ENCODE results near the gene PARP4. TPM values are rescaled to one million over a fixed set of nuclear protein-coding genes. Genes with fewer than 3 reads are reported as not detected.
"Not testable (repeated sequence)": the region's sequence is repeated elsewhere in the genome, so short reads cannot be mapped to it uniquely, and the experiment has no call there.

PARP4 gene
- polyA plus RNA-seq, 6 donors from 2014 or later = 20.6 to 35.0 (median 28.6) TPM

GRCh38 chr13:24390795-24391194 lies 121.8 kb downstream of the PARP4 start:
- H3K4me3 Mint-ChIP-seq = peak overlapping the region in 1 of 8 donors; percentile 47
- not testable (repeated sequence) for ATAC-seq (ENCODE audit: low read depth in 2 of 2); H3K27ac Mint-ChIP-seq; H3K9me3 Mint-ChIP-seq; H3K4me1 Mint-ChIP-seq; H3K36me3 Mint-ChIP-seq; DNase-seq
- H3K27me3 Mint-ChIP-seq = peaks cover 0 to 12% (median 8%) of the 10 kb centered on the region in 3 donors

DNA sequence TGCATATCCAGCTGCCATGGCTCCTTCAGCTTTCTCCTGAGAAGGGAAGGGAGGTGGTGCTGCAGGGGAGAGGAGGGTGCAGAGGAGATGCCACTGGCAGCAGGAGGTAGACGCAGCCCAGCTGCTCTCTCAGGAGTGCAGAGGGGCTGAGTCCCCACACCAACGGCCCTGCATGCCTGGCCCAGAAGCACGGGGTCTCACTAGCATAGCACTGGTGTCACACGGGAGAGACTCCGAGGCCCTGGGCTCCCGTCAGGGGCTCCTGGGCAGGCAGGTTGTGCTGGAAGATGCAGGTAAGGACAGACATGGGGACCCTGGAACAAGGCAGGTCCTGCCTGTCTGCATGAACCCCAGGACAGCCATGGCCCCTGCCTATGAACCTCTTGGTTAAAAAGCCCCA lies 123.1 kb downstream of the PARP4 start:
- Mint-ChIP-seq H3K4me1 (peaks cover 0 to 5% (median 0%) of the 10 kb centered on the region in 3 donors), H3K9me3 (no peaks in the 10 kb centered on the region), H3K27me3 (peaks cover 0 to 8% (median 6%) of the 10 kb centered on the region in 3 donors), H3K4me3 (no peak overlapping the region), H3K36me3 (no peaks in the 10 kb centered on the region), H3K27ac (no peak overlapping the region)
- ATAC-seq (ENCODE audit: low read depth in 2 of 2) (no peak), DNase-seq (no peak)

DNA sequence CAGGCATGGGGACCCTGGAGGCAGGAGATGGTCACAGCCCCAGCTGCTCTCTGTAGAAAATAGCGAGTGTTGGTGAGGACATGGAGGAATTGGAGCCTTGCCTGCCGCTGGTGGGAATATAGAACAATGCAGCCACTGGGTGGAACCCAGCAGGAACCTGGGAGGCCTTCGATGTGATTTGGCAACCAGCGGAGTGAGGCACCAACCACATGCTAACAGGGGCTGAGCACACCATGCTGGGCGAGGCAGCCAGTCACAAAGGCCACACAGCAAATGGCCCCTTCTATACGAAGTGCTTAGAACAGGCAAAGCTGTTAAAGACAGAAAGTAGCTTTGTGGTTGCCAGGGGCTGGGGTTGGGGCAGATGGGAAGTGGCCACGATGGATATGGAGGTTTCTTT lies 123.8 kb downstream of the PARP4 start:
- not testable (repeated sequence) for H3K4me3 Mint-ChIP-seq

GRCh38 chr13:24386816-24387708 lies 125.5 kb downstream of the PARP4 start:
- Mint-ChIP-seq H3K27ac (no peak overlapping the region), H3K27me3 (peaks cover 0 to 8% (median 0%) of the 10 kb centered on the region in 3 donors), H3K4me1 (no peaks in the 10 kb centered on the region), H3K36me3 (no peaks in the 10 kb centered on the region), H3K4me3 (no peak overlapping the region), H3K9me3 (no peaks in the 10 kb centered on the region)
- no peak for ATAC-seq (ENCODE audit: low read depth in 2 of 2)
- no peak for DNase-seq

More for the DNA sequence above, 123.8 kb downstream of the PARP4 start:
- H3K27me3 Mint-ChIP-seq; H3K9me3 Mint-ChIP-seq; H3K27ac Mint-ChIP-seq; H3K4me1 Mint-ChIP-seq; DNase-seq; H3K36me3 Mint-ChIP-seq; ATAC-seq (ENCODE audit: low read depth in 2 of 2): not testable (repeated sequence)

- no peak for DNase-seq
- no peaks in the 10 kb centered on the region for H3K9me3 Mint-ChIP-seq
- H3K4me1 Mint-ChIP-seq = no peaks in the 10 kb centered on the region
- no peak for ATAC-seq (ENCODE audit: low read depth in 2 of 2)
- H3K36me3 Mint-ChIP-seq = no peaks in the 10 kb centered on the region
- H3K27me3 Mint-ChIP-seq = peaks cover 0 to 8% (median 0%) of the 10 kb centered on the region in 3 donors
- no peak overlapping the region for H3K4me3 Mint-ChIP-seq
- no peak overlapping the region for H3K27ac Mint-ChIP-seq
Observed at GRCh38 chr13:24385902-24386301, 126.7 kb downstream of the PARP4 start.

DNA sequence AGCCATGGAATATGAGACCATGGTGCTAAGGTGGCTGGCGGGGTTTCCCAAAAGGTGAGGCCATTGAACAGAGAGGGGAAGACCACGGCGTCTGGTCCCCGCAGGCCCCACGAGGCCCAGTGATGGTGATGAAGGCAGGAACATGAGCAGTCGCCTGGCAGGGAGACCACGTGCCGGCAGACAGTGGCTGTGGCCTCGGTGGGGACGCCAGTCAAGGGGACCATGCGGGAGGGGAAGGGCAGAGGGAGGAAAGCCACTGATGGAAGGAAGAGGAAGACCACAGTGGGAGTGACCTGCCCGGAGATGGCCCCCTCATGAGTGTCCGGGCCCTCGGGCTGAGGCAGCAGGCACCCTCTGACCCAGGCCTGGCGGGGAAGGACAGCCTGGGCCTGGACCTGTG lies 127.6 kb downstream of the PARP4 start:
- not testable (repeated sequence) for H3K9me3 Mint-ChIP-seq; H3K27ac Mint-ChIP-seq; H3K4me1 Mint-ChIP-seq; H3K4me3 Mint-ChIP-seq; ATAC-seq (ENCODE audit: low read depth in 2 of 2); H3K27me3 Mint-ChIP-seq; DNase-seq; H3K36me3 Mint-ChIP-seq

DNA sequence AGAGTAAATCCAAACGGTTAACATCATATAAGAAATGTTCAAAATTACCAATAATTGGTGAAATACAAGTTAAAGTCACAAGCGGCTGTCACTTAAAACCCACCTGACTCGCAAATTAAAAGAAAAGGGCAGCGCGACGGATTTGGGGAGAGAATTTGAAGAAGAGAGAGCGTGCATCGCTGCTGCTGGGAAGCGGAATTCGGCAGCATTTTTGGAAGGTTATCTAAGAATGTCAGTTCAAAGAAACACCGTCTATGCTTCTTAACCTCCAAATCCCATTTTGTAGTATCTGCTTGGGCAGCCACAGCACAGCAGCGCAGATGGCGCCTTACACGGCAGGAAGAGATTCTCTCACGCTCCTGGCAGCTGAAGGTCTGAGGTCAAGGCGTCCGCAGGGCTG lies 128.5 kb downstream of the PARP4 start:
- not testable (repeated sequence) for H3K27ac Mint-ChIP-seq; DNase-seq; H3K27me3 Mint-ChIP-seq; H3K4me3 Mint-ChIP-seq; H3K9me3 Mint-ChIP-seq; ATAC-seq (ENCODE audit: low read depth in 2 of 2); H3K36me3 Mint-ChIP-seq; H3K4me1 Mint-ChIP-seq

- no peaks in the 10 kb centered on the region for H3K9me3 Mint-ChIP-seq
- no peaks in the 10 kb centered on the region for H3K36me3 Mint-ChIP-seq
- H3K4me3 Mint-ChIP-seq = no peak overlapping the region
- ATAC-seq (ENCODE audit: low read depth in 2 of 2) (no peak), DNase-seq (no peak)
- H3K27ac Mint-ChIP-seq = peak overlapping the region in 1 of 6 donors; percentile 65
- H3K27me3 Mint-ChIP-seq = no peaks in the 10 kb centered on the region
- no peaks in the 10 kb centered on the region for H3K4me1 Mint-ChIP-seq
Observed at GRCh38 chr13:24381541-24382265, 130.9 kb downstream of the PARP4 start.

DNA sequence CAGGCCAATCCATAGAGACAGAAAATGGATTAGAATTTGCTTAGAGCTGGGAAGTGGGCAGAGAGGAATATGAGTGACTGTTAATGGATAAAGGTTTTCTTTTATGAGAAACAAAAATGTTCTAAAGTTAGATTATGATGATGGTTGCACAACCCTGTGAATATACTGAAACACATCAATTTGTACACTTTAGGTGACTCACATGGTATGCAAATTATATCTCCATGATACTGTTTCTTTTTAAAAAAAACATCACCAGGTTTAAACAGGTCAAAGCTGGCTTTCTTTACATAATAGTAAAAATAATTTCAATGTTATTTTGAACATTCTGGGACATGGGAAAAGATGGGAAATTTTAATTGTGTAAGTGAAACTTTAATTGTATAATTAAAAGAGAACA lies 131.7 kb downstream of the PARP4 start:
- not testable (repeated sequence) for H3K27ac Mint-ChIP-seq; ATAC-seq (ENCODE audit: low read depth in 2 of 2); H3K4me3 Mint-ChIP-seq; H3K36me3 Mint-ChIP-seq; DNase-seq; H3K4me1 Mint-ChIP-seq; H3K27me3 Mint-ChIP-seq; H3K9me3 Mint-ChIP-seq

DNA sequence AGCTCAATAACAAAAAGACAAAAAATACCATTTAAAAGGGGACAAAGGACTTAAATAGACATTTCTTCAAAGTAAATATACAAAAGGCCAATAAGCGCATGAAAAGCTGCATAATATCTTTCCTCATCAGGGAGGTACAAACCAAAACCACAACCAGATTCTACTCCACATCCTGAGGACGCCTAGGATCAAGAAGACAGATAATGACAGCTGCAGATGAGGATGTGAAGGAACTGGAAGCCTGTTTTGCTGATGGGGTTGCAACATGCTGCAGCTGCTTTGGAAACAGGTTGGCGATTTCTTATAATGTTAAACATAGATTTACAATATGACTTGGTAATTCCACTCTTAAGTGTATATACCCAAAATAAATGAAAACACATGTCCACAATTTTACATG lies 132.4 kb downstream of the PARP4 start:
- not testable (repeated sequence) for H3K27me3 Mint-ChIP-seq; DNase-seq; H3K9me3 Mint-ChIP-seq; ATAC-seq (ENCODE audit: low read depth in 2 of 2); H3K36me3 Mint-ChIP-seq; H3K27ac Mint-ChIP-seq; H3K4me1 Mint-ChIP-seq; H3K4me3 Mint-ChIP-seq

DNA sequence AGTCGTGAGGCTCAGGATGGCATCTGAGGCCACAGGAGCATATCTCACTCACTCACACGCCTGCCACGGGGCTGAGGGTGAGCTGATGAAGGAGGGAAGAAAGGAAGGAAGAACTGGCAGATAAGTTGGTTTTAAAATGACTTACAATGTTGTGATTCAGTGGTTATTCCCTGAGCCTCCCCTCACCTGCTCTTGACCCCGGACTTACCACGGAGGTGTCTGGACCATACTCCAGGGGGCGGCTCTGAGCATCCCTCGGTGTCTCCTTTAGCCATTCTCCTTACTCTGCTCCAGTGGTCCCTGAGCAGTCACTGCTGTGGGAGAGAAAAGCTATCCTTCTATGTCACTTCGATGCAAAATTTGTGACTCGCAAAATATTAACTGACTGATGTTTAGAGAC lies 141.3 kb downstream of the PARP4 start:
- Mint-ChIP-seq H3K27ac (peak overlapping the region in 2 of 6 donors; percentile 4 to 17), H3K9me3 (peaks cover 0 to 22% (median 2%) of the 10 kb centered on the region in 7 donors), H3K27me3 (peaks cover 7 to 45% (median 45%) of the 10 kb centered on the region in 3 donors), H3K4me3 (peak overlapping the region in 1 of 8 donors; percentile 47)
- ATAC-seq (ENCODE audit: low read depth in 2 of 2); H3K36me3 Mint-ChIP-seq; DNase-seq; H3K4me1 Mint-ChIP-seq: not testable (repeated sequence)

All from naive B cell (primary cell).